Measurements from ENCODE around the gene NOS1AP. TPM values are rescaled to one million over a fixed set of nuclear protein-coding genes. Genes with fewer than 3 reads are reported as not detected.

Gene NOS1AP
- total RNA-seq, 4 donors from 2014 or later = 0.31 to 12.7 (median 1.7) TPM

- no peaks in the 10 kb centered on the region for H3K36me3 ChIP-seq
- TF ChIP-seq CTCF (IDR thresholded peaks at IDR 0.05) (no peak), POLR2A (IDR thresholded peaks at IDR 0.05) (no peak)
- intact Hi-C loops (cut with DNase I) = no loop called here
- no peak overlapping the region for H3K27ac ChIP-seq
- DNase-seq = no peak
- H3K9me3 ChIP-seq = no peaks in the 10 kb centered on the region
- H3K4me1 ChIP-seq = peaks cover 0 to 2% (median 0%) of the 10 kb centered on the region in 3 donors
- no peak overlapping the region for H3K4me3 ChIP-seq
- 87 to 100% methylated on average over 1 of the region's 1 CpG for WGBS, 2 donors
- no peaks in the 10 kb centered on the region for H3K27me3 ChIP-seq
Measured at GRCh38 chr1:162314206-162314605, 244.7 kb downstream of the NOS1AP start.

- Histone ChIP-seq H3K36me3 (no peaks in the 10 kb centered on the region), H3K27ac (no peak overlapping the region), H3K27me3 (no peaks in the 10 kb centered on the region), H3K9me3 (no peaks in the 10 kb centered on the region), H3K4me3 (no peak overlapping the region), H3K4me1 (peaks cover 0 to 14% (median 0%) of the 10 kb centered on the region in 3 donors)
- intact Hi-C loops (cut with DNase I) = no loop called here
- DNase-seq = no peak
- TF ChIP-seq POLR2A (IDR thresholded peaks at IDR 0.05) = no peak
- no peak for TF ChIP-seq CTCF (IDR thresholded peaks at IDR 0.05)
- WGBS, 2 donors = 51 to 55% methylated on average over 2 of the region's 2 CpGs
Measured at GRCh38 chr1:162315673-162316072, 246.2 kb downstream of the NOS1AP start.

GRCh38 chr1:162316187-162316586 is 246.7 kb downstream of the NOS1AP start:
- intact Hi-C loops (cut with DNase I) = no loop called here
- H3K36me3 ChIP-seq = no peaks in the 10 kb centered on the region
- WGBS, 2 donors = 71 to 84% methylated on average over 4 of the region's 4 CpGs
- H3K4me3 ChIP-seq = no peak overlapping the region
- no peak for TF ChIP-seq CTCF (IDR thresholded peaks at IDR 0.05)
- TF ChIP-seq POLR2A (IDR thresholded peaks at IDR 0.05) = no peak
- H3K4me1 ChIP-seq = peaks cover 0 to 14% (median 0%) of the 10 kb centered on the region in 3 donors
- DNase-seq = no peak
- H3K27ac ChIP-seq = no peak overlapping the region
- no peaks in the 10 kb centered on the region for H3K9me3 ChIP-seq
- H3K27me3 ChIP-seq = no peaks in the 10 kb centered on the region

GRCh38 chr1:162317621-162318020 is 248.1 kb downstream of the NOS1AP start:
- Histone ChIP-seq H3K36me3 (no peaks in the 10 kb centered on the region), H3K4me3 (no peak overlapping the region), H3K27ac (no peak overlapping the region), H3K4me1 (peaks cover 0 to 14% (median 0%) of the 10 kb centered on the region in 3 donors), H3K27me3 (no peaks in the 10 kb centered on the region), H3K9me3 (no peaks in the 10 kb centered on the region)
- intact Hi-C loops (cut with DNase I) = no loop called here
- TF ChIP-seq CTCF (IDR thresholded peaks at IDR 0.05) (no peak), POLR2A (IDR thresholded peaks at IDR 0.05) (no peak)
- DNase-seq = no peak
- WGBS, 2 donors = 69 to 74% methylated on average over 5 of the region's 5 CpGs

GRCh38 chr1:162319493-162320175 is 250.1 kb downstream of the NOS1AP start:
- Histone ChIP-seq H3K4me1 (peaks cover 0 to 14% (median 0%) of the 10 kb centered on the region in 3 donors), H3K27ac (no peak overlapping the region), H3K4me3 (no peak overlapping the region), H3K27me3 (no peaks in the 10 kb centered on the region), H3K36me3 (no peaks in the 10 kb centered on the region), H3K9me3 (no peaks in the 10 kb centered on the region)
- no peak for TF ChIP-seq CTCF (IDR thresholded peaks at IDR 0.05)
- no peak for TF ChIP-seq POLR2A (IDR thresholded peaks at IDR 0.05)
- WGBS, 2 donors = 38 to 43% methylated on average over 5 to 9 of the region's 9 CpGs
- DNase-seq = no peak
- intact Hi-C loops (cut with DNase I) = no loop called here
